ENCODE data around the gene UPK3BL1. TPM values are rescaled to one million over a fixed set of nuclear protein-coding genes. Genes with fewer than 3 reads are reported as not detected.
"Not testable (repeated sequence)": the region's sequence is repeated elsewhere in the genome, so short reads cannot be mapped to it uniquely, and the experiment has no call there.

The UPK3BL1 gene, protein sequence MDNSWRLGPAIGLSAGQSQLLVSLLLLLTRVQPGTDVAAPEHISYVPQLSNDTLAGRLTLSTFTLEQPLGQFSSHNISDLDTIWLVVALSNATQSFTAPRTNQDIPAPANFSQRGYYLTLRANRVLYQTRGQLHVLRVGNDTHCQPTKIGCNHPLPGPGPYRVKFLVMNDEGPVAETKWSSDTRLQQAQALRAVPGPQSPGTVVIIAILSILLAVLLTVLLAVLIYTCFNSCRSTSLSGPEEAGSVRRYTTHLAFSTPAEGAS
- 10 to 100 TPM; 73.3 to 83.5 (median 78.0) TPM for total RNA-seq
- 41.9 TPM for total RNA-seq (2013)

DNA sequence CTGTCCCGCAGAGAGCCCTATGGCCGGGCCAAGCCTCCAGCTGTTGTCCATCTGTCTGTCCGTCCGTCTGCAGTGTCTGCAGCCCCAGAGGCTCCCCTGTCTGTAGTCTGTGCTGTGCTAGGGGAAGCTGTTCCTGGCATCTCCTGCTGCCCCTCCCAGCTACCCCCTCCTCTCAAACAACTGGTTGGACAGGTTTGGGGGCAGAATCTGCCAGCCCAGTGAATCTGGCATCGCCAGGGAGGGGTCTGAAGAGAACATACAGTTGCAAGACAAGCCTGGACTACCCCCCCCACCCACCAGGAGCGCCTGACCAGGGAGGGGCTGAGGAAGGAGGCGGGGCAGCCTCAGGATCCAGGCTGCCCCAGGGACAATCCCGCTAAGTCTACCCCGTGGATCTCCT, at the start of gene UPK3BL1:
UPK3BL1 (minus strand) TSS at position 101 of the 400 bp plus-strand sequence; CDS start at position 51, 50 bp downstream.
- H3K9me3 Mint-ChIP-seq; H3K36me3 Mint-ChIP-seq; H3K27me3 Mint-ChIP-seq (ENCODE audit: low read depth in 2 of 2); H3K4me3 ChIP-seq (ENCODE audit: low read length); intact Hi-C loops (cut with micrococcal nuclease); DNase-seq; H3K36me3 ChIP-seq (ENCODE audit: control insufficient read depth, insufficient read depth, low read length); H3K4me1 ChIP-seq (ENCODE audit: control insufficient read depth, insufficient read depth, low read length); H3K4me1 Mint-ChIP-seq; H3K27ac Mint-ChIP-seq; H3K27ac ChIP-seq (ENCODE audit: low read length); H3K27me3 ChIP-seq (ENCODE audit: control insufficient read depth, insufficient read depth, low read length); ATAC-seq; H3K9me3 ChIP-seq (ENCODE audit: control insufficient read depth, insufficient read depth, low read length); H3K4me3 Mint-ChIP-seq: not testable (repeated sequence)
- no CpG with 5 or more reads among the region's 9 CpGs for WGBS (ENCODE audit: insufficient coverage)

DNA sequence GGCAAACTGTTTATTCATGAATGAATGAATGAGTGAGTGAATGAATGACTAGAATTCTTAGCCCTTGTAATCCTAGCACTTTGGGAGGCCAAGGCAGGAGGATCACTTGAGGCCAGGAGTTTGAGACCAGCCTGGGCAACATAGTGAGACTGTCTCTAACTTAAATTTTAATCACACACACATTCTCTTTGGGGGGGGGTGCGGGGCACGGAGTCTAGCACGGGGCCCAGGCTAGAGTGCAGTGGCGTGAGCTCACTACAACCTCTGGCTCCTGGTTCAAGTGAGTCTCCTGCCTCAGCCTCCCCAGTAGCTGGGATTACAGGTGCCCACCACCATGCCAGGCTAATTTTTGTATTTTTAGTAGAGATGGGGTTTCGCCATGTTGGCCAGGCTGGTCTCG, 48.0 kb upstream of the UPK3BL1 start:
- H3K9me3 ChIP-seq (ENCODE audit: control insufficient read depth, insufficient read depth, low read length); intact Hi-C loops (cut with micrococcal nuclease); H3K27ac ChIP-seq (ENCODE audit: low read length); H3K4me3 ChIP-seq (ENCODE audit: low read length); ATAC-seq; DNase-seq; H3K9me3 Mint-ChIP-seq; H3K27me3 ChIP-seq (ENCODE audit: control insufficient read depth, insufficient read depth, low read length); H3K27me3 Mint-ChIP-seq (ENCODE audit: low read depth in 2 of 2); H3K36me3 Mint-ChIP-seq; H3K4me1 Mint-ChIP-seq; H3K36me3 ChIP-seq (ENCODE audit: control insufficient read depth, insufficient read depth, low read length); H3K4me1 ChIP-seq (ENCODE audit: control insufficient read depth, insufficient read depth, low read length); H3K27ac Mint-ChIP-seq: not testable (repeated sequence)
- no CpG with 5 or more reads among the region's 6 CpGs for WGBS (ENCODE audit: insufficient coverage)
- H3K4me3 Mint-ChIP-seq = peak overlapping the region; percentile 86

DNA sequence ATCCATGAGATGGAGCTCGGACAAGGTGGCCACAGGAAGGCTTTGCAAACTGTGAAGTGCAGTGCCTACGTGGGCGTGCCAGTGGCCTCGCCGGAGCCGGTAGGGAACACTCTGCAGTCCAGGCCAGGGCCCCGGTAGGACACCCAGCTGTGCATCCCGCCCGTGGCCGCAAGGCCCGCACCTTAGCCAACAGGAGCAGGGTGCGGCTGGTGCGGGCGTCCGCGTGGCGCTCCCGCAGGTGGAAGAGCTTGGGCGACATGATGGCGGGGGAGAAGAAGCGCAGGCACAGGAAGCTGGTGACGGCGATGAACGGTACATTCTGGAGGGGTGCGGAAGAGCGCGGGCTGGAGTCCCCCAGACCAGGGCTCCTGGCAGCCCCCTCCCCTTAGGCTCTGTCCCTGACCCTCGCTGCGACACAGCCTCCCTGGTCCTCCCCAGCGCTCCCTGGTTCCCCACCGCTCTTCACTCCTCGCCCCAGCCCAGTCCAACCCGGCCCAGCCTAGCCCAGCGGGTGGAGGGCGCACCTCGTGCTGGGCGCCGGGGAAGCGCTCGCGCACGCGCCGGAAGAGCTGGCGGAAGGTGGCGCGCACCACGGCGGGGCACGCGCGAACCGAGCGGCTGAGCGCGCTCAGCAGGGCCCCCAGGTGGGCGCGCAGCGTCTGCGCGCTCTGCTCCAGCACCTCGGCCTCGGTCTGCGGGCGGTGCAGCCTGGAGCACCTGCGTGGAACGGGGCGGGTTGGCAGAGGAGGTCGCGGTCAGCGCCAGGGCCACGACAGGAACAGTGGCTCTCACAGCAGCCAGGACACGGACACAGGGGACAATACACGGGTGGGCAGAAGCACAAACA, 47.1 kb upstream of the UPK3BL1 start:
- DNase-seq (peak; percentile 25 to 28), ATAC-seq (peak; percentile 79 to 89 (median 79))
- H3K27me3 Mint-ChIP-seq (ENCODE audit: low read depth in 2 of 2); H3K36me3 Mint-ChIP-seq; H3K4me3 Mint-ChIP-seq; H3K4me3 ChIP-seq (ENCODE audit: low read length); H3K9me3 Mint-ChIP-seq; H3K27ac ChIP-seq (ENCODE audit: low read length); H3K4me1 Mint-ChIP-seq; intact Hi-C loops (cut with micrococcal nuclease); H3K9me3 ChIP-seq (ENCODE audit: control insufficient read depth, insufficient read depth, low read length); H3K27ac Mint-ChIP-seq; H3K27me3 ChIP-seq (ENCODE audit: control insufficient read depth, insufficient read depth, low read length); H3K4me1 ChIP-seq (ENCODE audit: control insufficient read depth, insufficient read depth, low read length); H3K36me3 ChIP-seq (ENCODE audit: control insufficient read depth, insufficient read depth, low read length): not testable (repeated sequence)
- WGBS (ENCODE audit: insufficient coverage) = no CpG with 5 or more reads among the region's 74 CpGs

DNA sequence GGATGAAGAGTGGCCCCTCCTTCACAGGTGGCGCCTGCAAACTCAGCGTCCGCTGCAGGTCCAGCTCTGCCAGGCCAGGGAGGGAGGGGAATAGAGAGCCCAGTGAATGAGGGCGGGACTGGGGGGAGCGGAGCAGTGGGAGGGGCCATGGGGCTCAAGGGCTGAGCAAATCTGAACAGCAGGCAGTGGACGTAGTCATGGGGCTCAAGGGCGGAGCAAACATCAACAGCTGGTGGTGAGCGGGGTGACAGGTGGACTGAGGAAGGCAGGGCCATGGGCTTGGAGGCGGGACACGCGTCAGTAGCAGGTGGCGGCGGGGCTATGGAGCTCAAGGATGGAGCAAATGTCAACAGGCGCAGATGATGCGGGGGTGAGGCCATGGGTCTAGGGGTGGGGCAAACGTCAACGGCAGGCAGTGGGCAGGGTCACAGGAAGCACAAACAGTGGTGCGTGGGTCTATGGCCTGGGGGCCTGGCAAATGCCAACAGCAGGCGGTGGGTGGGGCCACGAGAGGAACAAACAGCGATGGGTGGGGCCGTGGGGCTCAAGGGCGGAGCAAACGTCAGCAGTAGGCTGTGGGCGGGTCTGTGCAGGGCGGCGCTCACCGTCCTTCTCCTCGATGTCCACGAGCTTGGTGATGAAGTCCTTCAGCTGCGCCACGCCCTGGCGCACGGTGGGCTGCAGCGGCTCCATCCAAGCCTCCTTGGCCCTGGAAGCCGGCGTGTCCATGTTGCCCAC, 45.9 kb upstream of the UPK3BL1 start:
- H3K4me3 ChIP-seq (ENCODE audit: low read length); H3K36me3 ChIP-seq (ENCODE audit: control insufficient read depth, insufficient read depth, low read length); intact Hi-C loops (cut with micrococcal nuclease); H3K36me3 Mint-ChIP-seq; H3K4me3 Mint-ChIP-seq; H3K9me3 ChIP-seq (ENCODE audit: control insufficient read depth, insufficient read depth, low read length); H3K27me3 ChIP-seq (ENCODE audit: control insufficient read depth, insufficient read depth, low read length); H3K27ac Mint-ChIP-seq; H3K4me1 ChIP-seq (ENCODE audit: control insufficient read depth, insufficient read depth, low read length); H3K27me3 Mint-ChIP-seq (ENCODE audit: low read depth in 2 of 2); H3K9me3 Mint-ChIP-seq; H3K27ac ChIP-seq (ENCODE audit: low read length); DNase-seq; H3K4me1 Mint-ChIP-seq: not testable (repeated sequence)
- WGBS (ENCODE audit: insufficient coverage) = no CpG with 5 or more reads among the region's 37 CpGs
- ATAC-seq = peak; percentile 79 to 91 (median 81)

DNA sequence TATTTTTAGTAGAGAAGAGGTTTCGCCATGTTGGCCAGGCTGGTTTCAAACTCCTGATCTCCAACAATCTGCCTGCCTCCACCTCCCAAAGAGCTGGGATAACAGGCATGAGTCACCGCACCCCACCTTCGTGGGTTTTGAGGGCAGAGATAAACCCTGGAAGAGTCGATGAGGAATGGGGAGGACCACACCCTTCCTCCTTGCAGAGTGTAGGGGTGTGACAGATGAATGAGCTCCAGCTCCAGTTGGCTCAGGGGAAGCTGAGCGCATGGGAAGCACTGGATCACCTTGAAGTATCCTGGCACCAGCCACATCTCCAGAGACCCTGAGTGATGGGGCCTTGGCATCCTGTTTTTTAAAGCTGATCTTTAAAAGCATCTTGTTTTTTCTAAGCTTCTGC, 40.0 kb upstream of the UPK3BL1 start:
- ATAC-seq; H3K27me3 Mint-ChIP-seq (ENCODE audit: low read depth in 2 of 2): not testable (repeated sequence)

DNA sequence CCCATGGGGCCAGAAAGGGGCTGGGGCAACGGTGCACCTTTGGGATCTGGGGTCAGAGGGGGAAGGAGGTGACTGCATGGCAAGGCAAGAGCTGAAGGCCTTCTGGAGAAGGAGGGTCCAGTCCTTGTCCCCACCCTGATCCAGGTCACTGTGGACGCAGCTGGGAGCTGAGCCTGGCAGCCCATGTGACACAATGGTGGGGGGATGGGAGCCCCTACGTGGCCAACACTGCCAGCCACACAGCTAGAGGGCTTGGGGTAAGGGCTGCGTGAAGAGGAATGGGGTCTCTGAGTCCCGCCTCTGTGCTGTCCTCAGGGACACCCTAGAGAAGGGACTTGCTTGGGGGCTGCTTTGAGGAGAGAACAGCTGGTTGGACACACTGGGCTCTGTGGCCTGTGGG, 38.2 kb upstream of the UPK3BL1 start:
- H3K27me3 ChIP-seq (ENCODE audit: control insufficient read depth, insufficient read depth, low read length); DNase-seq; H3K27ac Mint-ChIP-seq; H3K4me1 ChIP-seq (ENCODE audit: control insufficient read depth, insufficient read depth, low read length); H3K9me3 ChIP-seq (ENCODE audit: control insufficient read depth, insufficient read depth, low read length); intact Hi-C loops (cut with micrococcal nuclease); H3K36me3 Mint-ChIP-seq; H3K27ac ChIP-seq (ENCODE audit: low read length); H3K36me3 ChIP-seq (ENCODE audit: control insufficient read depth, insufficient read depth, low read length); H3K9me3 Mint-ChIP-seq; H3K4me3 Mint-ChIP-seq; ATAC-seq; H3K4me3 ChIP-seq (ENCODE audit: low read length); H3K4me1 Mint-ChIP-seq; H3K27me3 Mint-ChIP-seq (ENCODE audit: low read depth in 2 of 2): not testable (repeated sequence)
- WGBS (ENCODE audit: insufficient coverage) = no CpG with 5 or more reads among the region's 5 CpGs

More for the DNA sequence above, 40.0 kb upstream of the UPK3BL1 start:
- H3K27ac ChIP-seq (ENCODE audit: low read length); H3K27ac Mint-ChIP-seq; H3K4me3 Mint-ChIP-seq; DNase-seq; H3K36me3 Mint-ChIP-seq; H3K4me3 ChIP-seq (ENCODE audit: low read length); H3K9me3 ChIP-seq (ENCODE audit: control insufficient read depth, insufficient read depth, low read length); H3K36me3 ChIP-seq (ENCODE audit: control insufficient read depth, insufficient read depth, low read length); H3K9me3 Mint-ChIP-seq; H3K27me3 ChIP-seq (ENCODE audit: control insufficient read depth, insufficient read depth, low read length); H3K4me1 Mint-ChIP-seq; intact Hi-C loops (cut with micrococcal nuclease); H3K4me1 ChIP-seq (ENCODE audit: control insufficient read depth, insufficient read depth, low read length): not testable (repeated sequence)
- no CpG with 5 or more reads among the region's 5 CpGs for WGBS (ENCODE audit: insufficient coverage)

DNA sequence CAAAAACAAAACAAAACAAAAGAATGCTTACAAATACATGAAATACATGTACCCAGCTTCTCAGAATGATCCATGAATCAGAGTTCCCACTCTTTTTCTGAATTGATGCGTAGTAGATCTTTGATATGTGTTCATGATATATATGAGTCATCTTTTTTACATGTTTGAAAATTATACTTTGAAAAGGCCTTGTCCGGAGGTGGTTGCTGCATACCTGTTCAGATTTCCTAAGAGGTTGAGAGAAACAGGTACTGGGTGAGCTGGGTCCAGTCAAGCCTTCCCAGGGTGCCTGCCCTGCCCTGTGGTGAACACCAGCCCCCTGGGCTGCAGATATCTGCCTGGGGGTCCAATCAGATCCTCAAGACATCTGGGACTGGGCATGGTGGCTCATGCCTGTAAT, 33.0 kb upstream of the UPK3BL1 start:
- H3K36me3 ChIP-seq (ENCODE audit: control insufficient read depth, insufficient read depth, low read length); ATAC-seq; H3K27me3 Mint-ChIP-seq (ENCODE audit: low read depth in 2 of 2); H3K4me3 Mint-ChIP-seq; H3K4me1 ChIP-seq (ENCODE audit: control insufficient read depth, insufficient read depth, low read length); H3K9me3 ChIP-seq (ENCODE audit: control insufficient read depth, insufficient read depth, low read length); H3K9me3 Mint-ChIP-seq; H3K4me3 ChIP-seq (ENCODE audit: low read length); H3K36me3 Mint-ChIP-seq; H3K27me3 ChIP-seq (ENCODE audit: control insufficient read depth, insufficient read depth, low read length); H3K27ac ChIP-seq (ENCODE audit: low read length); intact Hi-C loops (cut with micrococcal nuclease); DNase-seq; H3K27ac Mint-ChIP-seq; H3K4me1 Mint-ChIP-seq: not testable (repeated sequence)
- 82% methylated on average over 1 of the region's 2 CpGs for whole genome bisulfite sequencing (ENCODE audit: insufficient coverage)
